Esophagus muscularis mucosa (tissue), 4 donors: Measurements from ENCODE around the gene SH2D5. TPM values are rescaled to one million over a fixed set of nuclear protein-coding genes. Genes with fewer than 3 reads are reported as not detected.

ENCODE experiments used
- DNase-seq: peaks from one replicate; pipeline ENCODE4 v3.0.0-alpha.2; 2017; ENCODE audit errors: extremely low spot score
- H3K27ac ChIP-seq, 4 donors: fragments of 200-600 bp; sonication (generic); replicated peaks in 1 of 4; 1 replicate in 3 of 4; 2 replicates in 1 of 4; pipeline ENCODE4 v1.5.1; 2016 to 2019; ENCODE audit warnings: mild to moderate bottlenecking in 1 of 4
- H3K27me3 ChIP-seq, 4 donors: fragments of 200-600 bp; sonication (generic); one replicate each; pipeline versions ENCODE4 v1.5.1 to v1.6.0; 2016 to 2019
- H3K36me3 ChIP-seq, 4 donors: fragments of 200-600 bp; sonication (generic); one replicate each; pipeline ENCODE4 v1.5.1; 2016 to 2019
- H3K4me1 ChIP-seq, 4 donors: fragments of 200-600 bp; sonication (generic); one replicate each; pipeline ENCODE4 v1.5.1; 2016 to 2019
- H3K4me3 ChIP-seq, 4 donors: fragments of 200-600 bp; sonication (generic); 1 replicate in 2 of 4; 2 replicates in 2 of 4; pipeline ENCODE4 v1.5.1; 2016 to 2019; ENCODE audit warnings: mild to moderate bottlenecking in 4 of 4, moderate library complexity in 1 of 4
- H3K9me3 ChIP-seq, 4 donors: fragments of 200-600 bp; sonication (generic); 1 replicate in 3 of 4; 2 replicates in 1 of 4; pipeline ENCODE4 v1.5.1; 2016 to 2019
- EP300 ChIP-seq: sonication (generic); formaldehyde crosslinking; IDR thresholded peaks from one replicate; pipeline ENCODE4 v1.6.1; 2017; ENCODE audit warnings: antibody characterized with exemption
- POLR2A ChIP-seq: fragments of 450-650 bp; IDR thresholded peaks from one replicate; pipeline ENCODE4 v1.6.1; 2017; ENCODE audit warnings: antibody characterized with exemption, moderate library complexity, mild to moderate bottlenecking, low read depth
- POLR2AphosphoS5 ChIP-seq, 2 donors: sonication (generic); formaldehyde crosslinking; IDR thresholded peaks; one replicate each; pipeline ENCODE4 v1.6.1; 2017; ENCODE audit warnings: antibody characterized with exemption in 2 of 2
- WGBS: methylation state at CpG from one replicate; pipeline ENCODE4 v1.1.5; 2018; 5-methylcytosine and 5-hydroxymethylcytosine counted together
- intact Hi-C: fragments of 100-400 bp; cut with DNase I; formaldehyde crosslinking; loops from one replicate; pipeline ENCODE4 v1.15.1; 2023
- total RNA-seq, 4 donors: library from RNA; depleted of rRNA; stranded (reverse); fragments of >200 nt; gene quantifications; one replicate each; pipeline versions ENCODE4 v1.1.0 to v1.2.1, GENCODE V29; 2016
- TF ChIP-seq, protein P1 (sequence below), 3 experiments: fragments of 200-600 bp in 2 of 3; fragments of 450-650 bp in 1 of 3; sonication (generic) in 2 of 3; IDR thresholded peaks; one replicate each; pipeline ENCODE4 v1.5.1; 2017 to 2019; ENCODE audit warnings: antibody characterized with exemption in 3 of 3, mild to moderate bottlenecking in 2 of 3, moderate library complexity in 1 of 3

Gene SH2D5
- total RNA-seq, 4 donors from 2014 or later = 0.42 to 7.2 (median 1.7) TPM

DNA sequence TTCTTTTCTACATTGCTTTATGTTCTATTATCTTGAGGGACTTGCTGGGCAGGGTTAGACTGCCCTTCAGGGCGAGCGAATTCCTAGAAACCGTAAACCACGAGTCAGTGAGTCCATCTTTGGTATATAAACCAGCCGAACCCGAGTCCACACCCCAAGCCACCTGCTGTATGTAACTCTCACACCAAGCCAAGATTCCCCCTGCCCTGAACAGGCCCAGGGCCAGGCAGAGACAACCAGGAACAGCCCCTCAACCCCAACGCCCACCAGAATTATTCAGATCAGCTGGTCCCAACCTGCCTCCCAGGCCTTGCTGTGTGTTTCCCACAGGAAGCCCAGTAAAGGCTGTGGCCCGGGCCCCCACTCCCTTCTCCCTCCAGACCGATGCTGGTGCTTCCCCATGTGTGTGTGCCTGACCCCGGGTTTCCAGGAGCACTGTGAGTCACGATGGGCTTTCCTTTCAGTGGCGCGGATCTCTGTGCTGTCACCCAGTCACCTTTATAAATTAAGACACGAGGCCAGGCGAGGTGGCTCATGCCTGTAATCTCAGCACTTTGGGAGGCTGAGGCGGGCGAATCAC, 31.8 kb downstream of the SH2D5 start:
- no peak for DNase-seq
- Histone ChIP-seq H3K27me3 (no peaks in the 10 kb centered on the region), H3K9me3 (no peaks in the 10 kb centered on the region), H3K4me1 (peaks cover 7 to 33% (median 29%) of the 10 kb centered on the region in 4 donors), H3K36me3 (no peaks in the 10 kb centered on the region), H3K4me3 (no peak overlapping the region), H3K27ac (no peak overlapping the region)
- TF ChIP-seq, protein P1, sequence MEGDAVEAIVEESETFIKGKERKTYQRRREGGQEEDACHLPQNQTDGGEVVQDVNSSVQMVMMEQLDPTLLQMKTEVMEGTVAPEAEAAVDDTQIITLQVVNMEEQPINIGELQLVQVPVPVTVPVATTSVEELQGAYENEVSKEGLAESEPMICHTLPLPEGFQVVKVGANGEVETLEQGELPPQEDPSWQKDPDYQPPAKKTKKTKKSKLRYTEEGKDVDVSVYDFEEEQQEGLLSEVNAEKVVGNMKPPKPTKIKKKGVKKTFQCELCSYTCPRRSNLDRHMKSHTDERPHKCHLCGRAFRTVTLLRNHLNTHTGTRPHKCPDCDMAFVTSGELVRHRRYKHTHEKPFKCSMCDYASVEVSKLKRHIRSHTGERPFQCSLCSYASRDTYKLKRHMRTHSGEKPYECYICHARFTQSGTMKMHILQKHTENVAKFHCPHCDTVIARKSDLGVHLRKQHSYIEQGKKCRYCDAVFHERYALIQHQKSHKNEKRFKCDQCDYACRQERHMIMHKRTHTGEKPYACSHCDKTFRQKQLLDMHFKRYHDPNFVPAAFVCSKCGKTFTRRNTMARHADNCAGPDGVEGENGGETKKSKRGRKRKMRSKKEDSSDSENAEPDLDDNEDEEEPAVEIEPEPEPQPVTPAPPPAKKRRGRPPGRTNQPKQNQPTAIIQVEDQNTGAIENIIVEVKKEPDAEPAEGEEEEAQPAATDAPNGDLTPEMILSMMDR (IDR thresholded peaks at IDR 0.05) = no peak
- TF ChIP-seq POLR2AphosphoS5 (IDR thresholded peaks at IDR 0.05) (no peak), EP300 (no peak), POLR2A (no peak)
- intact Hi-C loops = no loop called here
- WGBS = 88% methylated on average over 16 of the region's 17 CpGs

DNA sequence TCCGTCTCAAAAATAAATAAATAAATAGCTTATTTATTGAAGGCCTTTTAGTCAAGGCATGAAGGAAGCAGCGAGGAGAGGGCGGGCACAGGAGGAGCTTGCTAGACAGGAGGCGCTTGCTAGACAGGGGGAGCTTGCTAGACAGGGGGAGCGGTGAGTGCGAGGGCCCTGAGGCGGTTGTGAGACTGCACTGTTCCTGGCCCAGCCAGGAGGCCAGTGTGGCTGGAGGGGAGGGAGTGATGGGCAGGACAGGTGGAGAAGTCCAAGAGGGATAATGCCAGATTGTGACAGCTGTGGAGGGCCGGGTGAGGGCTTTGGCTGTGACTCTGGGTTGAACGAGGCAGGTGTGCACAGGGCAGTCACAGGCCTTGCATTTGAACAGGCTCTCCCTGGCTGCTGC, 32.9 kb downstream of the SH2D5 start:
- intact Hi-C loops = loop anchor here (2.0 to 10.0 kb wide), 3 partner anchors 33 to 285 kb away; partner anchors contain the start of genes HP1BP3 and SH2D5
- no peaks in the 10 kb centered on the region for H3K36me3 ChIP-seq
- TF ChIP-seq EP300 (no peak), POLR2A (no peak), POLR2AphosphoS5 (IDR thresholded peaks at IDR 0.05) (no peak)
- TF ChIP-seq, protein P1 (IDR thresholded peaks at IDR 0.05) = no peak

DNA sequence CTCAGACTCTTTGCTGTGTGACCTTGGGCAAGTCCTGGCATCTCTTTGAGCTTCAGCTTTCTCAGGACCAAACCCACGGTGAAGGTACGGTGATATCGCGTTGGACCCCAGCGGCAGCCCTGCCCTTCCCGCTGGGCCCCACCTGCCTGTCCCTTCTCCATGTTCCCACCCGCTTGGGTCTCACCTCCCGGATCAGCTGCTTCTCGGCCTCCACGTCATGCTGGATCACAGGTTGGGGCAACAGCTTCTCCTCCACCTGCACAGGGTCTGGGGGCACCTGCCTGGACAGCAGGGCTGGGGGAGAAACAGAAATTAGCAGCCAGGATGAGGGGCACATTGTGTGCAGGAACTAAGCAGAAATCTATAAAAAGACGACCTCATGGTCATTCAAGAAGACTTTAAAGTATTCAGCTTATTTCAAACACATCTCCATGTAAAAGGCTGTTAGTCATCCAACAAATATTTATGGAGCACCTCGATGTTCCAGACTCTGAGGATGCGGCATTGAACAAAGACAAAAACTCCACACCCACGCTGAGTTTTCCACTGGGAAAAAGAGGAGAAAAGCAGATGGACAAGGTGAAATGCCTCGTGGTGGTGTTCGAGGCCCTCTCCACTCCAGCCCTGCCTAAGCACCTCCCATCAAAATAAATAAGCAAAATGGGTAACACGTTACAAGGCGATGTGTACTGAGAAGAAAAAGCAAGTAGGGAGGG, 34.1 kb downstream of the SH2D5 start:
- no peak for TF ChIP-seq EP300
- peak in 1 of 2 donors; percentile 24 for TF ChIP-seq POLR2AphosphoS5 (IDR thresholded peaks at IDR 0.05)
- TF ChIP-seq, protein P1 (IDR thresholded peaks at IDR 0.05) = no peak
- intact Hi-C loops = loop anchor here (2.0 to 10.0 kb wide), 3 partner anchors 34 to 286 kb away; partner anchors contain the start of genes HP1BP3 and SH2D5
- no peak overlapping the region for H3K4me3 ChIP-seq
- no peak for DNase-seq
- peak overlapping the region; percentile 22 to 91 (median 60) for H3K27ac ChIP-seq
- 75% methylated on average over 18 of the region's 18 CpGs for WGBS
- no peaks in the 10 kb centered on the region for H3K27me3 ChIP-seq
- no peaks in the 10 kb centered on the region for H3K9me3 ChIP-seq
- no peaks in the 10 kb centered on the region for H3K36me3 ChIP-seq
- peaks cover 7 to 33% (median 29%) of the 10 kb centered on the region in 4 donors for H3K4me1 ChIP-seq

More for the DNA sequence above, 32.9 kb downstream of the SH2D5 start:
- WGBS = 96% methylated on average over 9 of the region's 9 CpGs
- H3K4me3 ChIP-seq = no peak overlapping the region
- H3K27ac ChIP-seq = no peak overlapping the region
- no peaks in the 10 kb centered on the region for H3K9me3 ChIP-seq
- H3K27me3 ChIP-seq = no peaks in the 10 kb centered on the region
- H3K4me1 ChIP-seq = peaks cover 7 to 33% (median 29%) of the 10 kb centered on the region in 4 donors
- no peak for DNase-seq

DNA sequence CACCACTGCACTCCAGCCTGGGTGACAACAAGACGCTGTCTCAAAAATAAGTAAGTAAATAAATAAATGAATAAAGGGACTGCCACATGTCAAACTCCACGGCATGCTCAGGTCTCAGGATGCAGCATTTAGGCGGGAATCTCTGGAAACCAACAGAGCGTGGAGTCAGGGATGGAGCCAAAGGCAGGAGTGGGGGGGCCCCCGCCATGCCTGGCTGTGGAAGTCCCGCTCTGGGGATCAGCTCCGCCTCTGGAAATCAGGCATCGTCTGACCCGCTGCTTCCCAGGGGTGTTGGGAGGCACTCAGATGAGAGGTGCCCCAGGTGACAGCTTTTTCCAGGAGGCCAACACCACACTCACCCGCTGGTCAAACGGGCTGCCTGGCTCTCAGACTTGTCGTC, 34.9 kb downstream of the SH2D5 start:
- H3K9me3 ChIP-seq = no peaks in the 10 kb centered on the region
- WGBS = 91% methylated on average over 8 of the region's 12 CpGs
- TF ChIP-seq POLR2A (no peak), POLR2AphosphoS5 (IDR thresholded peaks at IDR 0.05) (no peak), EP300 (no peak)
- TF ChIP-seq, protein P1 (IDR thresholded peaks at IDR 0.05) = no peak
- peak overlapping the region; percentile 80 to 91 (median 86) for H3K27ac ChIP-seq
- no peak for DNase-seq
- no peaks in the 10 kb centered on the region for H3K36me3 ChIP-seq
- peaks cover 7 to 33% (median 29%) of the 10 kb centered on the region in 4 donors for H3K4me1 ChIP-seq
- no peaks in the 10 kb centered on the region for H3K27me3 ChIP-seq
- peak overlapping the region in 2 of 4 donors; percentile 63 to 76 for H3K4me3 ChIP-seq
- intact Hi-C loops = loop anchor here (5.0 to 10.0 kb wide), 2 partner anchors 90 to 287 kb away; partner anchors contain the start of gene HP1BP3
